Ishikawa (cell line): ENCODE results near the gene KBTBD8.
A peak's percentile ranks its signal among the peaks of the same experiment; 100 is the strongest.

Source experiments
- CEBPB ChIP-seq: IDR thresholded peaks from 2 replicates; pipeline ENCODE4 v1.6.1; 2012
- CREB1 ChIP-seq: IDR thresholded peaks from 2 replicates; pipeline ENCODE4 v1.6.1; 2012; ENCODE audit warnings: low read depth
- EGR1 ChIP-seq: IDR thresholded peaks from 2 replicates; pipeline ENCODE4 v1.6.1; 2012
- EP300 ChIP-seq: IDR thresholded peaks from 2 replicates; pipeline ENCODE4 v1.6.1; 2012; ENCODE audit warnings: borderline replicate concordance
- FOXM1 ChIP-seq: IDR thresholded peaks from 2 replicates; pipeline ENCODE4 v1.6.1; 2012; ENCODE audit warnings: low read depth, borderline replicate concordance
- NFIC ChIP-seq: IDR thresholded peaks from 2 replicates; pipeline ENCODE4 v1.6.1; 2012
- RAD21 ChIP-seq: IDR thresholded peaks from 2 replicates; pipeline ENCODE4 v1.6.1; 2012; ENCODE audit warnings: low read depth
- TAF1 ChIP-seq: IDR thresholded peaks from 2 replicates; pipeline ENCODE4 v1.6.1; 2012; ENCODE audit warnings: low read depth, mild to moderate bottlenecking
- TCF12 ChIP-seq: IDR thresholded peaks from 2 replicates; pipeline ENCODE4 v1.6.1; 2012; ENCODE audit warnings: low read depth
- TEAD4 ChIP-seq: IDR thresholded peaks from 2 replicates; pipeline ENCODE4 v1.6.1; 2012
- YY1 ChIP-seq: IDR thresholded peaks from 2 replicates; pipeline ENCODE4 v1.6.1; 2012; ENCODE audit warnings: low read depth
- ZBTB7A ChIP-seq: IDR thresholded peaks from 2 replicates; pipeline ENCODE4 v1.6.1; 2012; ENCODE audit warnings: low read depth
- TF ChIP-seq, protein P1 (sequence below): IDR thresholded peaks from 2 replicates; pipeline ENCODE4 v1.6.1; 2012; ENCODE audit warnings: low read depth, mild to moderate bottlenecking
- TF ChIP-seq, protein P2 (sequence below): IDR thresholded peaks from 2 replicates; pipeline ENCODE4 v1.6.1; 2012
- TF ChIP-seq, protein P3 (sequence below): IDR thresholded peaks from 2 replicates; pipeline ENCODE4 v1.6.1; 2012

Gene KBTBD8

DNA sequence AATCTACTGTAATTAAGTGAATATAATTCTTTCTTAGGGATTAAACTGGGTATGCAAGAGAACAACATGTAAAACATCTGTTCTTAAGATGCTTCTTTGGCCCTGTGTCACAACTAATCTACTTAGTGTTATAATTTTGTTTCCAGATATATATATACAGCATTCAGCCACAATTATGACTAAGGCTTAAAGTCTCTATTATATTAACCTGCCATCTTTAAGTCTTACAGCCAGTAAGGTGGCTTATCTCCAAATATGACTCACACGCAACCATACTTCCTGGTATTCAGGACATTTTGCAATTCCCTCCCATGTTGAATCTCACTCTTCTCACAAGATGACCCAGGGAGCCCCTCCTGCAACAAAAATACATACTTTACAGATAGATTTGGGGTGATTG lies 6.6 kb upstream of the KBTBD8 start:
- TF ChIP-seq CREB1 (no peak), EGR1 (no peak), TEAD4 (no peak), TAF1 (no peak), YY1 (no peak), ZBTB7A (no peak), RAD21 (no peak)
- TF ChIP-seq, protein P1, sequence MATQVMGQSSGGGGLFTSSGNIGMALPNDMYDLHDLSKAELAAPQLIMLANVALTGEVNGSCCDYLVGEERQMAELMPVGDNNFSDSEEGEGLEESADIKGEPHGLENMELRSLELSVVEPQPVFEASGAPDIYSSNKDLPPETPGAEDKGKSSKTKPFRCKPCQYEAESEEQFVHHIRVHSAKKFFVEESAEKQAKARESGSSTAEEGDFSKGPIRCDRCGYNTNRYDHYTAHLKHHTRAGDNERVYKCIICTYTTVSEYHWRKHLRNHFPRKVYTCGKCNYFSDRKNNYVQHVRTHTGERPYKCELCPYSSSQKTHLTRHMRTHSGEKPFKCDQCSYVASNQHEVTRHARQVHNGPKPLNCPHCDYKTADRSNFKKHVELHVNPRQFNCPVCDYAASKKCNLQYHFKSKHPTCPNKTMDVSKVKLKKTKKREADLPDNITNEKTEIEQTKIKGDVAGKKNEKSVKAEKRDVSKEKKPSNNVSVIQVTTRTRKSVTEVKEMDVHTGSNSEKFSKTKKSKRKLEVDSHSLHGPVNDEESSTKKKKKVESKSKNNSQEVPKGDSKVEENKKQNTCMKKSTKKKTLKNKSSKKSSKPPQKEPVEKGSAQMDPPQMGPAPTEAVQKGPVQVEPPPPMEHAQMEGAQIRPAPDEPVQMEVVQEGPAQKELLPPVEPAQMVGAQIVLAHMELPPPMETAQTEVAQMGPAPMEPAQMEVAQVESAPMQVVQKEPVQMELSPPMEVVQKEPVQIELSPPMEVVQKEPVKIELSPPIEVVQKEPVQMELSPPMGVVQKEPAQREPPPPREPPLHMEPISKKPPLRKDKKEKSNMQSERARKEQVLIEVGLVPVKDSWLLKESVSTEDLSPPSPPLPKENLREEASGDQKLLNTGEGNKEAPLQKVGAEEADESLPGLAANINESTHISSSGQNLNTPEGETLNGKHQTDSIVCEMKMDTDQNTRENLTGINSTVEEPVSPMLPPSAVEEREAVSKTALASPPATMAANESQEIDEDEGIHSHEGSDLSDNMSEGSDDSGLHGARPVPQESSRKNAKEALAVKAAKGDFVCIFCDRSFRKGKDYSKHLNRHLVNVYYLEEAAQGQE = no peak
- TF ChIP-seq, protein P2, sequence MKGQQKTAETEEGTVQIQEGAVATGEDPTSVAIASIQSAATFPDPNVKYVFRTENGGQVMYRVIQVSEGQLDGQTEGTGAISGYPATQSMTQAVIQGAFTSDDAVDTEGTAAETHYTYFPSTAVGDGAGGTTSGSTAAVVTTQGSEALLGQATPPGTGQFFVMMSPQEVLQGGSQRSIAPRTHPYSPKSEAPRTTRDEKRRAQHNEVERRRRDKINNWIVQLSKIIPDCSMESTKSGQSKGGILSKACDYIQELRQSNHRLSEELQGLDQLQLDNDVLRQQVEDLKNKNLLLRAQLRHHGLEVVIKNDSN = no peak

DNA sequence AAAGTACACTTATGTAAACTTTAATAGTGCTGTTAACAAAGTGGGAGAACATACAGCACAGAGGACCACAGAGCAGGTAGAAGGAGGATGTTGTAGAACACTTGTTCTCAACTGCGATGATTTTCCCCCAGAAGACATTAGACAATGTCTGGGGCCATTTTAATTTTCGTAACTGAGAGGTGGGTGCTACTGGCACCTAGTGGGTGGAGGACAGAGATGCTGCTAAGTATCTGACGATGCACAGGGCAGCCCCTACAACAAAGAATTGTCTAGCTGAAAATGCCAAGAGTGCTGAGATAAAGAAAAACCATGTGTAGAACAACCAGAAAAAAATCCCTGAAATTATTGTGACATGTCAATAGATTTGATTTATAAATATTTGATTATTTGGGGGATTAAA lies 5.0 kb upstream of the KBTBD8 start:
- TF ChIP-seq TEAD4 (no peak), YY1 (no peak), NFIC (no peak), EGR1 (no peak), CEBPB (no peak), RAD21 (no peak), EP300 (no peak), TCF12 (no peak), ZBTB7A (no peak), CREB1 (no peak), TAF1 (no peak), FOXM1 (no peak)
- TF ChIP-seq, protein P1 = no peak
- TF ChIP-seq, protein P3, sequence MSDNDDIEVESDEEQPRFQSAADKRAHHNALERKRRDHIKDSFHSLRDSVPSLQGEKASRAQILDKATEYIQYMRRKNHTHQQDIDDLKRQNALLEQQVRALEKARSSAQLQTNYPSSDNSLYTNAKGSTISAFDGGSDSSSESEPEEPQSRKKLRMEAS = no peak
- TF ChIP-seq, protein P2 = no peak

DNA sequence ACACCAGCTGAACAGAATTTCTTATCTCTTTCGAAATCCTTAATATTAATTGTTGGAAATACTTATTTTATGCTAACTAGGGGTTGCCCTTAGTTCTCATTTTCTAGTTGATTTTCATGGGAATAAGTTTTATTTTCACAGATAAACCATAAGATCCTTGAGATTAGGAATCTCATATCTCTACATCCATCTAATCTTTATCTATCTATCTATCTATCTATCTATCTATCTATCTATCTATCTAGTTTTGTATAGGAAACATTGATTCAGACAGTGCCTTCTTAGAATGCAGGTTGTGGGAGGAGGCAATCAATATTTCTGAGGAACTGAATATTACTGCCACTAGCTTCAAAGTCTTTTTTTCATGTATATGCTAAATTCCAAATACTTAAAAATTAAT lies 3.5 kb upstream of the KBTBD8 start:
- no peak for TF ChIP-seq ZBTB7A
- TF ChIP-seq, protein P3 = no peak
- TF ChIP-seq CREB1 = no peak

DNA sequence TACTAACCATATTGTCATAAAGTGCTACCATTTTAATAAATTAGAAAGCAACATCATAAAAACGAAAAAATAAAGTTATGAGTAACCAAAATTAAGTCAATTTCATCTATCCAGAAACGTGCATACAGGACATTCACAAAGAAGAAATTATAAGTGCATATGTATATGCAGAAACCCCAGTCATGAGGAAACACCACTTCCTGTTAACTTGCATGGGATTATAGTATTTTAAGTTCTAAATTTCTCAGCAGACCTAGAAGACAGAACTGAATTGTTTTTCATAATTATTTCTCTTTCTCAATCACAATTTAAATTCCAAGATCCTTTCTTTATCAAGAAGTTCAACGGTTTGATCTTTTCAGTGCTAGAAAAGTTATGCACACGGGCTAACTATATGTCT lies 1.4 kb upstream of the KBTBD8 start:
- TF ChIP-seq EP300 (no peak), RAD21 (no peak), TEAD4 (no peak), ZBTB7A (no peak), EGR1 (no peak), NFIC (no peak)

DNA sequence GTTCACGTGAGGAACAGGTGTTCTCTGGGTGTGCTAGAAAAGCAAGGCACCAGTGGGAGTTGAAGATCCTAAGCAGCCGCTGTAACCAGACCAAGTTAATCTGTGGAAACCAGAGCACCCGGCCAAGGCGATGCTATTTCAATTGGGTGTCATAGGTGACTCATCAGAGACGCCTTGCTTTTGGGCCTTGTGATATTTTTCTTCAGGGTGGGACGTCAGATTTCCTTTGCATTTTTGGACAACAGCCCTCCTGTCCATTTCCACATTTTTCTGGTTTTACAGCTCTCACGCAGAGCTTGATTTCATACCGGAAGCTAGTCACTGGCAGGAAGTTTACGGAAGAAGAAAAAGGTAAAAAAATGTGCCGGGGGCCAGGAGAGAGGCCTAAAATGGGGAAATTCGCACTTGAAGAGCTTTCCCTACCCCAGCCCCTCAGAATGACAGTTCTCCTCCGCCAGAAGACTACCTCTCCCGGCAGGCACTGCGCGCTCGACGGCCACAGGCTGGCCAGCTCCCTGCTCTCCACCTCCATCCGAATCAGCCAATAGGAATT lies 471 bp upstream of the KBTBD8 start:
- no peak for TF ChIP-seq FOXM1
- TF ChIP-seq TAF1 = peak; percentile 9; the same call in 1 of the 2 replicates

DNA sequence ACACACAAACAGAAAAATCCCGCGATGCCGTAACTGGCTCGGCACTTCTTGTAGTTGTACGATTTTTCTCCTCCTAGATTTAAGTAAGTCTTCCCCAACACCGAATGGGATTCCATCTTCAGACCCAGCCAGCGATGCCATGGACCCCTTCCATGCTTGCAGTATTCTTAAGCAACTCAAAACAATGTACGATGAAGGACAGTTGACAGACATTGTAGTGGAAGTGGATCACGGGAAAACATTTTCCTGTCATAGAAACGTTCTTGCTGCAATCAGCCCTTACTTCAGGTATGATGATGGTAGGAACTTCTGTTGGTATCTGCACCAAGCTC lies 763 bp downstream of the KBTBD8 start:
- TF ChIP-seq TAF1 = no peak
- no peak for TF ChIP-seq CEBPB
- TF ChIP-seq, protein P1 = no peak
- TF ChIP-seq CREB1 = no peak
- TF ChIP-seq EGR1 = no peak
- no peak for TF ChIP-seq EP300
- no peak for TF ChIP-seq TEAD4
- TF ChIP-seq ZBTB7A = no peak
- no peak for TF ChIP-seq RAD21
- no peak for TF ChIP-seq TCF12
